ENCODE data around the gene ZDHHC7.
A peak's percentile ranks its signal among the peaks of the same experiment; 100 is the strongest.

Gene ZDHHC7

GRCh38 chr16:84985079-84986065 lies 26.0 kb downstream of the ZDHHC7 start:
- H3K9ac ChIP-seq (ENCODE audit: low read length in 5 of 5): no peak overlapping the region
- peaks cover 0 to 28% (median 15%) of the 10 kb centered on the region in 5 donors for H3K4me1 ChIP-seq (ENCODE audit: control insufficient read depth in 5 of 5, insufficient read depth in 5 of 5, low read length in 5 of 5)
- H3K36me3 ChIP-seq (ENCODE audit: control insufficient read depth in 5 of 5, insufficient read depth in 5 of 5, low read length in 5 of 5): peaks cover 0 to 75% (median 63%) of the 10 kb centered on the region in 5 donors
- no peaks in the 10 kb centered on the region for H3K9me3 ChIP-seq (ENCODE audit: control insufficient read depth in 5 of 5, low read length in 5 of 5)
- H3K4me3 ChIP-seq (ENCODE audit: low read depth in 1 of 5, low read length in 5 of 5): no peak overlapping the region
- no peak overlapping the region for H3K27ac ChIP-seq (ENCODE audit: low read depth, low read length)
- H3K27me3 ChIP-seq (ENCODE audit: control insufficient read depth in 5 of 5, insufficient read depth in 4 of 5, low read length in 5 of 5): no peaks in the 10 kb centered on the region

DNA sequence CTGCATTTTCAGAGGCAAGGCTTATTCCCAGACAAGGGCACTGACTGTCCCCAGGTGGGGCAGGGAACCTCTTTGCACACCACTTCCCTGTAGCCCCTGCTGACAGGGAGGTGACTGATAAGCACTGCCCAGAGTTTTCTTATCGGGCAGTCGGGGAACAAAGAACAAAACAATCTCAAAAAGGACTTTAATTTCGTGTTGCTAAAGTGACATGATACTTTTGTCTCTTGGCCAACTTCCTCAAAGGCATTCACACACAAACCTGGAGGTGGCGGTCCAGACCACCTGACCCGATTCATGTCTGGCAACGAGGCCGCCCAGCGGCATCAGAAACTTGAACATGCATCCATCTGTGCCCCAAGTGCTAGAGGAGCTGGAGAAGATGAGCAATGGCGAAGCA lies 28.9 kb downstream of the ZDHHC7 start:
- peaks cover 0 to 35% (median 19%) of the 10 kb centered on the region in 5 donors for H3K4me1 ChIP-seq (ENCODE audit: control insufficient read depth in 5 of 5, insufficient read depth in 5 of 5, low read length in 5 of 5)
- no peak overlapping the region for H3K9ac ChIP-seq (ENCODE audit: low read length in 5 of 5)
- H3K4me3 ChIP-seq (ENCODE audit: low read depth in 1 of 5, low read length in 5 of 5): no peak overlapping the region
- H3K9me3 ChIP-seq (ENCODE audit: control insufficient read depth in 5 of 5, low read length in 5 of 5): no peaks in the 10 kb centered on the region
- peaks cover 0 to 65% (median 49%) of the 10 kb centered on the region in 5 donors for H3K36me3 ChIP-seq (ENCODE audit: control insufficient read depth in 5 of 5, insufficient read depth in 5 of 5, low read length in 5 of 5)
- no peaks in the 10 kb centered on the region for H3K27me3 ChIP-seq (ENCODE audit: control insufficient read depth in 5 of 5, insufficient read depth in 4 of 5, low read length in 5 of 5)
- H3K27ac ChIP-seq (ENCODE audit: low read depth, low read length): no peak overlapping the region

DNA sequence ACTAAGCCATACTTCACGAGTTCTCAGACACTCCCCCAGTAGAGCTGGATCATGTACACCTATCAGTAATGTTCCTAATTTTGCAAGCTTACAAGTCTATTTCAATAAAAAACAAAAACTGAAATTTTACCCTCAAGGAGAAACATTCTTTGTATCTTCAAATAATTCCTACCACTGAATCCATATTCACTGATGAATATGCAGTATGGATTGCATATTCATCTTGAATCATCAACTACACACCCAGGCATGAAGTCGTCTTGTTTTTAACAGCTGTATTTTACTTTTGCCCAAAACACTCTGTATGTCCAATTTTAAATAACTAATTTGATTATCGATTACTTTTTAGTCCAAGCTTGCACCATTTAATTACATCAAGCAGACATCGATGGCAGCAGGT lies 31.8 kb downstream of the ZDHHC7 start:
- Histone ChIP-seq H3K27me3 (ENCODE audit: control insufficient read depth in 5 of 5, insufficient read depth in 4 of 5, low read length in 5 of 5) (no peaks in the 10 kb centered on the region), H3K4me1 (ENCODE audit: control insufficient read depth in 5 of 5, insufficient read depth in 5 of 5, low read length in 5 of 5) (peaks cover 0 to 38% (median 20%) of the 10 kb centered on the region in 5 donors), H3K4me3 (ENCODE audit: low read depth in 1 of 5, low read length in 5 of 5) (no peak overlapping the region), H3K27ac (ENCODE audit: low read depth, low read length) (no peak overlapping the region), H3K9me3 (ENCODE audit: control insufficient read depth in 5 of 5, low read length in 5 of 5) (no peaks in the 10 kb centered on the region), H3K9ac (ENCODE audit: low read length in 5 of 5) (no peak overlapping the region), H3K36me3 (ENCODE audit: control insufficient read depth in 5 of 5, insufficient read depth in 5 of 5, low read length in 5 of 5) (peaks cover 0 to 75% (median 60%) of the 10 kb centered on the region in 5 donors)

DNA sequence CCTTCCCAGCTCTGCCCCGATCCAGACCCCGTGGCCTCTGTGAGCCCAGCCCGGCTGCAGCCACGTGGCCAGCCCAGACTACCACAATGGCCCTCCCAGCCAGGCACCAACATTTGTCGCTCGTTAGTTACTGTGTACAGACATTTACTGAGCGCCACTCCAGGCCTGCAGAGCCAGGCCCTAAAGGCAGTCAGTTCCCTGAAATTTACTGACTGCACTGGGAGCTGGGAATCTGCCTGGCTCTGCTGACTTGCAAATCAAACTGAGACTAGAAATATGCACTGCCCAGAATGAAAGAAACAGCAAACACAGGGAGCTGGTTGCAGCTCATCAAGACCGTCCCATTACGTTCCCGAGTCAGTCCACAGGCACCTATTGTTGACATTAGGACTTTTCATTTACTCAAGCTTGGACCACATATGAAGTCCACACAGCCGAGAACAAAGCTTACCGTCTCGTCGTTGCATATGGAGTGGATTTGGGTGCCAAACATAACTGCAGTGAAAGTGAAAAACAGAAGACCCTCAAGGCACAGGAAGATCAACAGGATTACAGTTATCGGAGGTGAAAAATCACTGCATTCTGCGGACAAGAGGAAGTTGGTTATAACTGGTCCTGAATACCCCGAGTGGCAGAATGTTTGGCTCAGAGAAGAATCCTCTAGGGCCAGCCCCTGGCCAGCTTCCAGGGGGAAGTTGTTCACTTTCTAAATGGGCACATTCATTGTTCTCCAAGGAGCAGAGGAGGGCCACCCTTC lies 34.5 kb downstream of the ZDHHC7 start:
- H3K4me1 ChIP-seq (ENCODE audit: control insufficient read depth in 5 of 5, insufficient read depth in 5 of 5, low read length in 5 of 5): peaks cover 0 to 23% (median 13%) of the 10 kb centered on the region in 5 donors
- no peaks in the 10 kb centered on the region for H3K27me3 ChIP-seq (ENCODE audit: control insufficient read depth in 5 of 5, insufficient read depth in 4 of 5, low read length in 5 of 5)
- H3K27ac ChIP-seq (ENCODE audit: low read depth, low read length): no peak overlapping the region
- no peak overlapping the region for H3K4me3 ChIP-seq (ENCODE audit: low read depth in 1 of 5, low read length in 5 of 5)
- H3K36me3 ChIP-seq (ENCODE audit: control insufficient read depth in 5 of 5, insufficient read depth in 5 of 5, low read length in 5 of 5): peaks cover 0 to 72% (median 63%) of the 10 kb centered on the region in 5 donors
- H3K9ac ChIP-seq (ENCODE audit: low read length in 5 of 5): peak overlapping the region in 1 of 5 donors; percentile 41
- no peaks in the 10 kb centered on the region for H3K9me3 ChIP-seq (ENCODE audit: control insufficient read depth in 5 of 5, low read length in 5 of 5)

- H3K36me3 ChIP-seq (ENCODE audit: control insufficient read depth in 5 of 5, insufficient read depth in 5 of 5, low read length in 5 of 5): peaks cover 0 to 59% (median 50%) of the 10 kb centered on the region in 5 donors
- H3K4me3 ChIP-seq (ENCODE audit: low read depth in 1 of 5, low read length in 5 of 5): no peak overlapping the region
- no peaks in the 10 kb centered on the region for H3K9me3 ChIP-seq (ENCODE audit: control insufficient read depth in 5 of 5, low read length in 5 of 5)
- H3K4me1 ChIP-seq (ENCODE audit: control insufficient read depth in 5 of 5, insufficient read depth in 5 of 5, low read length in 5 of 5): peaks cover 0 to 23% (median 13%) of the 10 kb centered on the region in 5 donors
- H3K9ac ChIP-seq (ENCODE audit: low read length in 5 of 5): no peak overlapping the region
- H3K27me3 ChIP-seq (ENCODE audit: control insufficient read depth in 5 of 5, insufficient read depth in 4 of 5, low read length in 5 of 5): no peaks in the 10 kb centered on the region
- H3K27ac ChIP-seq (ENCODE audit: low read depth, low read length): no peak overlapping the region
These were observed 35.8 kb downstream of the ZDHHC7 start for GRCh38 chr16:84975522-84975921.

DNA sequence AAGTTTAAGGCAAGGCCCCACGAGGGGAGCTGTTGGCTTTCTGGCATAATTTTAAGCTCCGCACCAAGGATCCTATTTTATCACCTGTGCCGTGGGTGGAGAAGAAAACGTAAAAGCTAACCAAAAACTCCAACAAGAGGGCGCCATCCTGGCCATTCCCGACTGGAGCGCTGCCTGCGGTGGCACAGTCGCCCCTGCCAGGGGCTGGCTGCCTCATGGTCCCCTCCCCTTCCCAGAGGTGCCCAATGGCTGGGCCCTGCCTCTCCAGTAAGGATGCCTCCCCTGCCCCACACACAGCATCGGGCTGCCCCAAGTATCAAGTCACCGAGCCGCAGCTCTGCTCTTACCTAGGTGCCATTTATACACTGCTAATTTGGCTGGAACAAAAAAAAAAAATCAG lies 36.3 kb downstream of the ZDHHC7 start:
- Histone ChIP-seq H3K4me3 (ENCODE audit: low read depth in 1 of 5, low read length in 5 of 5) (no peak overlapping the region), H3K9ac (ENCODE audit: low read length in 5 of 5) (no peak overlapping the region), H3K9me3 (ENCODE audit: control insufficient read depth in 5 of 5, low read length in 5 of 5) (no peaks in the 10 kb centered on the region), H3K27ac (ENCODE audit: low read depth, low read length) (no peak overlapping the region), H3K36me3 (ENCODE audit: control insufficient read depth in 5 of 5, insufficient read depth in 5 of 5, low read length in 5 of 5) (peaks cover 0 to 56% (median 49%) of the 10 kb centered on the region in 5 donors), H3K4me1 (ENCODE audit: control insufficient read depth in 5 of 5, insufficient read depth in 5 of 5, low read length in 5 of 5) (peaks cover 0 to 23% (median 13%) of the 10 kb centered on the region in 5 donors), H3K27me3 (ENCODE audit: control insufficient read depth in 5 of 5, insufficient read depth in 4 of 5, low read length in 5 of 5) (no peaks in the 10 kb centered on the region)

- H3K4me1 ChIP-seq (ENCODE audit: control insufficient read depth in 5 of 5, insufficient read depth in 5 of 5, low read length in 5 of 5): peaks cover 0 to 23% (median 13%) of the 10 kb centered on the region in 5 donors
These were observed 37.4 kb downstream of the ZDHHC7 start for GRCh38 chr16:84973776-84974523.

DNA sequence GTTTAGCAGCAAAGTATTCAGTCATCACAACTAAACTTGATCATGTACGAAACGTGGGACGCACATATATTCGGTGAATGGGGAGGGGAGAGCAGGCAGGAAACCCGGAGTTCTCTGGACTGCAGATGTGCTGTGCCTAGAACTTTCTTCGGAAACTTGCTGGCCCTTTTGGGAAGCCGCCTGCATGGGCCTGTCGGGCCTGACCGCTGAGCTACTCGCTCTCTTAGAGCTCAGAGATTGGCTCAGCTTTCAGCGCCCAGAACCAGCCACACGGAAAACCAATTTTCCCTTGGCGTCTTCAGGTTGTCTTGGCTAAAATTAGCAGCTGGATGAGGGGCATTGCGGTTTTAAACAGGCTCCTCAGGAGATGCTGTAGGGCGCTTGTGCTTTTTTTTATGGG lies 38.1 kb downstream of the ZDHHC7 start:
- no peak overlapping the region for H3K9ac ChIP-seq (ENCODE audit: low read length in 5 of 5)
- no peaks in the 10 kb centered on the region for H3K9me3 ChIP-seq (ENCODE audit: control insufficient read depth in 5 of 5, low read length in 5 of 5)
- no peaks in the 10 kb centered on the region for H3K27me3 ChIP-seq (ENCODE audit: control insufficient read depth in 5 of 5, insufficient read depth in 4 of 5, low read length in 5 of 5)
- peaks cover 0 to 47% (median 44%) of the 10 kb centered on the region in 5 donors for H3K36me3 ChIP-seq (ENCODE audit: control insufficient read depth in 5 of 5, insufficient read depth in 5 of 5, low read length in 5 of 5)
- H3K4me1 ChIP-seq (ENCODE audit: control insufficient read depth in 5 of 5, insufficient read depth in 5 of 5, low read length in 5 of 5): peaks cover 0 to 23% (median 13%) of the 10 kb centered on the region in 5 donors
- no peak overlapping the region for H3K27ac ChIP-seq (ENCODE audit: low read depth, low read length)
- H3K4me3 ChIP-seq (ENCODE audit: low read depth in 1 of 5, low read length in 5 of 5): no peak overlapping the region

More at GRCh38 chr16:84973776-84974523, 37.4 kb downstream of the ZDHHC7 start:
- H3K27me3 ChIP-seq (ENCODE audit: control insufficient read depth in 5 of 5, insufficient read depth in 4 of 5, low read length in 5 of 5): no peaks in the 10 kb centered on the region
- no peak overlapping the region for H3K27ac ChIP-seq (ENCODE audit: low read depth, low read length)
- H3K9ac ChIP-seq (ENCODE audit: low read length in 5 of 5): no peak overlapping the region
- peaks cover 0 to 50% (median 44%) of the 10 kb centered on the region in 5 donors for H3K36me3 ChIP-seq (ENCODE audit: control insufficient read depth in 5 of 5, insufficient read depth in 5 of 5, low read length in 5 of 5)
- H3K9me3 ChIP-seq (ENCODE audit: control insufficient read depth in 5 of 5, low read length in 5 of 5): no peaks in the 10 kb centered on the region
- no peak overlapping the region for H3K4me3 ChIP-seq (ENCODE audit: low read depth in 1 of 5, low read length in 5 of 5)

DNA sequence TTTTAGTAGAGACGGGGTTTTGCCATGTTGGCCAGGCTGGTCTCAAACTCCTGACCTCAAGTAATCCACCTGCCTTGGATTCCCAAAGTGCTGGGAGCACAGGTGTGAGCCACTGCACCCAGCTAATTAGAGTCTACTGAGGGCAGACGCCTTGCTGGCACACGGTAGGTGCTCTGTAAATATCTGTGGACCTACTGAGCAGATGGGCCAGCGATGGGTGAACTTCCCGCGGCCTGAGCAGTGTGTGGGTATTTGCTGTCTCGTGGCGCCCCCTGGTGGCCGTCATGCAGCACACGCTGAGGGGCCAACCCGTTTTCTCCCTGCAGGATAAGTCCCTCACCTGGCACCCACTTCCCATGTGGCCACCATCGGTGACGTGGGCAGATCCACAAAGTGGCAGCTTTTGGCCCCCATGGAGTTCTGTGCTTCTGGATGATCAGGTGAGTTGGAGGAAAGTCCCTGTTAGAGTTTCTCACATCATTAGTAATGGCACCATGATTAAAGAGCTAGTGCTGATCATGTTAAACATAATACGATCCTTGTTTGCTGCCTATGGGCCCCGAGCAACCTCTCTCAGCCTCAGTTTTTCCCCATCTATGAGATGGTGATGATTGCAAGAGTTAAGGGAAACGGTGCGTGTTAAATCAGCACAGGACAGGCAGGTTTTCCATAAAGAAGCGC lies 40.7 kb downstream of the ZDHHC7 start:
- H3K27me3 ChIP-seq (ENCODE audit: control insufficient read depth in 5 of 5, insufficient read depth in 4 of 5, low read length in 5 of 5): no peaks in the 10 kb centered on the region
- peaks cover 0 to 21% (median 19%) of the 10 kb centered on the region in 5 donors for H3K36me3 ChIP-seq (ENCODE audit: control insufficient read depth in 5 of 5, insufficient read depth in 5 of 5, low read length in 5 of 5)
- H3K9ac ChIP-seq (ENCODE audit: low read length in 5 of 5): no peak overlapping the region
- no peak overlapping the region for H3K27ac ChIP-seq (ENCODE audit: low read depth, low read length)
- peaks cover 0 to 7% (median 5%) of the 10 kb centered on the region in 5 donors for H3K4me1 ChIP-seq (ENCODE audit: control insufficient read depth in 5 of 5, insufficient read depth in 5 of 5, low read length in 5 of 5)
- H3K4me3 ChIP-seq (ENCODE audit: low read depth in 1 of 5, low read length in 5 of 5): no peak overlapping the region
- no peaks in the 10 kb centered on the region for H3K9me3 ChIP-seq (ENCODE audit: control insufficient read depth in 5 of 5, low read length in 5 of 5)
